Sigmoid colon (tissue), 7 donors: Measurements from ENCODE around the gene CABLES1. TPM values are rescaled to one million over a fixed set of nuclear protein-coding genes. Genes with fewer than 3 reads are reported as not detected.

Source experiments
- DNase-seq: peaks from one replicate; pipeline ENCODE4 v3.0.0-alpha.2; 2019
- H3K27ac ChIP-seq, 4 donors: fragments of 200-600 bp; sonication (generic); one replicate each; pipeline ENCODE4 v1.5.1; 2016 to 2019; ENCODE audit warnings: mild to moderate bottlenecking in 1 of 4
- H3K27me3 ChIP-seq, 3 donors: fragments of 200-600 bp; sonication (generic); one replicate each; pipeline ENCODE4 v1.5.1; 2019; ENCODE audit warnings: mild to moderate bottlenecking in 1 of 3
- H3K36me3 ChIP-seq, 4 donors: fragments of 200-600 bp; sonication (generic); one replicate each; pipeline ENCODE4 v1.5.1; 2016 to 2019
- H3K4me1 ChIP-seq, 4 donors: fragments of 200-600 bp; sonication (generic); one replicate each; pipeline ENCODE4 v1.5.1; 2017 to 2019
- H3K4me3 ChIP-seq, 4 donors: fragments of 200-600 bp; sonication (generic); one replicate each; pipeline ENCODE4 v1.5.1; 2017 to 2019; ENCODE audit warnings: mild to moderate bottlenecking in 2 of 4, moderate library complexity in 1 of 4
- H3K9me3 ChIP-seq, 4 donors: fragments of 200-600 bp in 3 of 4; sonication (generic) in 3 of 4; one replicate each; pipeline versions ENCODE4 v1.5.1 to v1.6.1; 2013 to 2019
- CTCF ChIP-seq, 4 experiments: fragments of 450-650 bp in 3 of 4; fragments of 200-600 bp in 1 of 4; IDR thresholded peaks; one replicate each; pipeline ENCODE4 v1.5.1; 2016 to 2019; ENCODE audit warnings: antibody characterized with exemption in 4 of 4, mild to moderate bottlenecking in 3 of 4, moderate library complexity in 2 of 4
- EP300 ChIP-seq, 4 donors: sonication (generic); formaldehyde crosslinking; IDR thresholded peaks; one replicate each; pipeline ENCODE4 v1.6.1; 2017; ENCODE audit warnings: antibody characterized with exemption in 4 of 4
- POLR2A ChIP-seq, 2 donors: fragments of 450-650 bp; IDR thresholded peaks; one replicate each; pipeline ENCODE4 v1.6.1; 2016; ENCODE audit warnings: antibody characterized with exemption in 2 of 2, mild to moderate bottlenecking in 2 of 2, moderate library complexity in 2 of 2
- POLR2AphosphoS5 ChIP-seq, 4 donors: sonication (generic); formaldehyde crosslinking; IDR thresholded peaks; one replicate each; pipeline ENCODE4 v1.6.1; 2017; ENCODE audit warnings: antibody characterized with exemption in 4 of 4
- WGBS, 2 donors: extraction: QIAGEN DNeasy Blood & Tissue Kit; methylation state at CpG; one replicate each; pipeline ENCODE4 v1.1.7; 2013; 5-methylcytosine and 5-hydroxymethylcytosine counted together
- intact Hi-C: fragments of 100-400 bp; cut with DNase I; formaldehyde crosslinking; loops from one replicate; pipeline ENCODE4 v1.15.1; 2023
- polyA plus RNA-seq, 3 donors: library from polyadenylated mRNA; stranded (reverse); fragments of 200-250 nt; gene quantifications; one replicate each; pipeline ENCODE4 v1.2.3, GENCODE V29; 2013
- total RNA-seq, 4 donors: library from RNA; depleted of rRNA; stranded (reverse); fragments of >200 nt; gene quantifications; one replicate each; pipeline ENCODE4 v1.1.0, GENCODE V29; 2016
- donor health status: healthy with polysubstance abuse.
- donor health status: Bipolar disorder and iron deficiency.
- donor health status: healthy.

The CABLES1 gene
- total and polyA plus RNA-seq, 7 donors = 1.9 to 7.2 (median 3.9) TPM

- intact Hi-C loops = no loop called here
- H3K36me3 ChIP-seq = no peaks in the 10 kb centered on the region
- H3K4me3 ChIP-seq = no peak overlapping the region
Observed at GRCh38 chr18:23186781-23187180, 51.5 kb downstream of the CABLES1 start.

GRCh38 chr18:23188068-23188760, 52.9 kb downstream of the CABLES1 start:
- Histone ChIP-seq H3K4me3 (no peak overlapping the region), H3K27me3 (no peaks in the 10 kb centered on the region), H3K4me1 (peaks cover 0 to 17% (median 11%) of the 10 kb centered on the region in 4 donors), H3K36me3 (no peaks in the 10 kb centered on the region), H3K9me3 (no peaks in the 10 kb centered on the region), H3K27ac (no peak overlapping the region)
- WGBS, 2 donors = 83 to 91% methylated on average over 6 of the region's 6 CpGs
- intact Hi-C loops = no loop called here
- DNase-seq = no peak
- TF ChIP-seq POLR2A (IDR thresholded peaks at IDR 0.05) (no peak), CTCF (IDR thresholded peaks at IDR 0.05) (no peak), POLR2AphosphoS5 (IDR thresholded peaks at IDR 0.05) (no peak), EP300 (IDR thresholded peaks at IDR 0.05) (no peak)

More at GRCh38 chr18:23186781-23187180, 51.5 kb downstream of the CABLES1 start:
- no peak for DNase-seq
- H3K4me1 ChIP-seq = peaks cover 0 to 14% (median 9%) of the 10 kb centered on the region in 4 donors
- H3K27ac ChIP-seq = no peak overlapping the region
- H3K27me3 ChIP-seq = no peaks in the 10 kb centered on the region
- WGBS, 2 donors = 95 to 96% methylated on average over 4 of the region's 4 CpGs
- TF ChIP-seq EP300 (IDR thresholded peaks at IDR 0.05) (no peak), POLR2A (IDR thresholded peaks at IDR 0.05) (no peak), POLR2AphosphoS5 (IDR thresholded peaks at IDR 0.05) (no peak), CTCF (IDR thresholded peaks at IDR 0.05) (no peak)
- no peaks in the 10 kb centered on the region for H3K9me3 ChIP-seq

- TF ChIP-seq POLR2AphosphoS5 (IDR thresholded peaks at IDR 0.05) (no peak), EP300 (IDR thresholded peaks at IDR 0.05) (no peak), POLR2A (IDR thresholded peaks at IDR 0.05) (no peak), CTCF (IDR thresholded peaks at IDR 0.05) (no peak)
- H3K36me3 ChIP-seq = no peaks in the 10 kb centered on the region
- intact Hi-C loops = no loop called here
- no peaks in the 10 kb centered on the region for H3K27me3 ChIP-seq
- no peak overlapping the region for H3K27ac ChIP-seq
- H3K4me1 ChIP-seq = peaks cover 0 to 10% (median 4%) of the 10 kb centered on the region in 4 donors
- no peak for DNase-seq
- H3K9me3 ChIP-seq = no peaks in the 10 kb centered on the region
- no peak overlapping the region for H3K4me3 ChIP-seq
- 93 to 96% methylated on average over 7 of the region's 7 CpGs for WGBS, 2 donors
Observed at GRCh38 chr18:23189099-23189498, 53.8 kb downstream of the CABLES1 start.

- Histone ChIP-seq H3K4me1 (peaks cover 0 to 10% (median 4%) of the 10 kb centered on the region in 4 donors), H3K9me3 (no peaks in the 10 kb centered on the region), H3K27me3 (no peaks in the 10 kb centered on the region), H3K36me3 (no peaks in the 10 kb centered on the region), H3K27ac (no peak overlapping the region), H3K4me3 (no peak overlapping the region)
- no peak for DNase-seq
- intact Hi-C loops = loop anchor here (5.0 kb wide), 1 partner anchor 147 kb away; no protein-coding TSS in a partner anchor
- 90 to 94% methylated on average over 25 of the region's 25 CpGs for WGBS, 2 donors
- no peak for TF ChIP-seq EP300 (IDR thresholded peaks at IDR 0.05)
- no peak for TF ChIP-seq POLR2AphosphoS5 (IDR thresholded peaks at IDR 0.05)
- TF ChIP-seq CTCF (IDR thresholded peaks at IDR 0.05) = no peak
- TF ChIP-seq POLR2A (IDR thresholded peaks at IDR 0.05) = no peak
Observed at GRCh38 chr18:23189768-23190661, 54.7 kb downstream of the CABLES1 start.
